SKM-1 (cell line): Measurements from ENCODE around the gene ACOT9.
"Not testable (repeated sequence)": the region's sequence is repeated elsewhere in the genome, so short reads cannot be mapped to it uniquely, and the experiment has no call there.

Experiments
- DNase-seq: peaks from one replicate; lab custom pipeline; 2025; ENCODE audit not compliant: unreplicated experiment; lab: John Stamatoyannopoulos, UW

ACOT9 gene

GRCh38 chrX:23765868-23766267 is 22.8 kb upstream of the ACOT9 start:
- no peak for DNase-seq

GRCh38 chrX:23765449-23765848 is 22.4 kb upstream of the ACOT9 start:
- no peak for DNase-seq

- no peak for DNase-seq
Observed at GRCh38 chrX:23764188-23764984, 21.3 kb upstream of the ACOT9 start.

DNA sequence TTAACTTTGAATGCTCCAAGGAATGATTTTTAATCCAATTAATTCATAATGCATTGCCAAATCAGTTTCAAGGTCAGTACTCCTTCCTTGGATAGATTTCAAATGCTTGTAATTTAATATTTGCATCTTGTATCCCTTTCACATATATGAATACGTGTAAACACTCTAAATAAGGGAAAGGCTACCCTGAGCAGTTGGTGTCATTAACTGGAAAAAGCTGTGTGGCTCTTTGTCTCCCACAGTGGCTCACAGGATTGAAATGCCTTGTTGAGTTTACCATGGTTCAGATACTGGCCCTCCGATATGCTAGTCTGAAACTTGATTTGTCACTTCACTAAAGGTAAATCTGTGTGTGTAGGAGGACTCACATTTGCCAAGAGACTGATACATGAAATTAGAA is 16.7 kb upstream of the ACOT9 start:
- DNase-seq = no peak

- DNase-seq = peak; percentile 38
Observed at GRCh38 chrX:23756165-23756564, 13.1 kb upstream of the ACOT9 start.

- DNase-seq = no peak
Observed at GRCh38 chrX:23754664-23755063, 11.6 kb upstream of the ACOT9 start.

GRCh38 chrX:23752740-23753415 is 9.8 kb upstream of the ACOT9 start:
- no peak for DNase-seq

DNA sequence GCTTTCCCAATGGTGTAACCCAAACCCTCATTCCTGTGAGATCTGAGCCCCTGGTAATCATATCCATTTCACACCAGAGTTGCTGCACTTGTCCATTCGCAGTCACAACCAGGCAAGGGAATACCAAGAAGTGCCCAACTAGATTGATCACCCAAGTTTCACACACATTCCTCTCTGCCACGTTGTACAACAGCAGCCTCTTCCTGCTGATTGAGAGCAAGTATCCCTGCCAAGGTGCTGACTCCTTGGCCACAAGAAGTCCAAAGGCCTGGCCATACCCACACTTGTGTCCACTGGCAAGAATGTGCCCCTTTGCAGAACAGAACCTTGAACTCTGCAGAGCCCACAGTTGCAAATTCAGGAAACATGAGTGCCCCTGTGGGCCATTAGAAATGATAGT is 6.5 kb upstream of the ACOT9 start:
- DNase-seq = no peak

- DNase-seq = no peak
Observed at GRCh38 chrX:23749129-23749528, 6.1 kb upstream of the ACOT9 start.

- DNase-seq = no peak
Observed at GRCh38 chrX:23745786-23746185, 2.7 kb upstream of the ACOT9 start.

DNA sequence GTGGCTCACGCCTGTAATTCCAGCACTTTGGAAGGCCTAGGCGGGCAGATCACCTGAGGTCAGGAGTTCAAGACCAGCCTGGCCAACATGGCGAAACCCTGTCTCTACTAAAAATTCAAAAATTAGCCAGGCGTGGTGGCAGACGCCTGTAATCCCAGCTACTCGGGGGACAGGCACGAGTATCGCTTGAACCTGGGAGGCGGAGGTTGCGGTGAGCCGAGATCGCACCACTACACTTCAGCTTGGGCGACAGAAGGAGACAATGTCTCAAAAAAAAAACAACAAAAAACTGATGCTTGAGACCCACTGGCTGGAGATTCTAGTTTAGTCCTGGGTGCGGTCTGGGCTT is 521 bp upstream of the ACOT9 start:
- DNase-seq = not testable (repeated sequence)

GRCh38 chrX:23742174-23742696 is 841 bp downstream of the ACOT9 start:
- no peak for DNase-seq

GRCh38 chrX:23737413-23737812 is 5.7 kb downstream of the ACOT9 start:
- no peak for DNase-seq

GRCh38 chrX:23736030-23736429 is 7.0 kb downstream of the ACOT9 start:
- no peak for DNase-seq

DNA sequence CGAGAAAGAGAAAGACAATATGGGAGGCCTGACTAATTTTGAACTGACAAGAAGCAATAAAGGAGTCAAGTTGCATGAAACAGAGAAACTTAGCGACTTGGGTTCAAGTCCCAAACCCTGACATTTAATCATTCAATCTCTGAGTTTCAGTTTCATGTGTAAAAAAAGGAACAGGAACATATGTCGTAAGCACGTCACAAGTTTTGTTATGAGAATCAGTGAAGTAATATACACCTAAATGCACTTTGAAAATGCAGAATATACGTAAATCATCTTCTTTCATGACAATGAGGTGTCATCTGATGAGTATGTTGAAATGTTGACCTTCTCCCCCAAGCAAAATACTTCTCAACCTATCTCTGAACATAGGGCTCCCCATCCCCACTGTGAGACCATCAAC is 10.4 kb downstream of the ACOT9 start:
- no peak for DNase-seq

DNA sequence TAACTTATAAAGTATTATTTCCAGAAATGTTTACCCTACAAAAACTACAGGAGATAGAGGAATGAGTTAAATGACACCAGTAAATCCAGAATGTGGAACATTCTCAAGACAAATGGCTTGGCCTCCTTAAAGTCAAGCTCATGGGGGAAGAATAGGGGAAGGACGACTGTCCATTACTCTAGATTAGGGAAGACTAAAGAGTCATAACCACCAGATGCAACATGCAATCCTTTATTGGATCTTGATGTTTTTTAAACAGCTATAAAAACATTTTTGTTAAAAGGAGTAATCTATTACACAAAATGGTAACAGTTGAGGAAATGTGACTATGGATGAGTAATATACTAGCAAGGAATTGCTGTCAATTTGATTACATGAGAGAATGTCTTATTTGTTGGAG is 11.1 kb downstream of the ACOT9 start:
- DNase-seq = no peak

- DNase-seq = no peak
Observed at GRCh38 chrX:23729214-23729613, 13.9 kb downstream of the ACOT9 start.

DNA sequence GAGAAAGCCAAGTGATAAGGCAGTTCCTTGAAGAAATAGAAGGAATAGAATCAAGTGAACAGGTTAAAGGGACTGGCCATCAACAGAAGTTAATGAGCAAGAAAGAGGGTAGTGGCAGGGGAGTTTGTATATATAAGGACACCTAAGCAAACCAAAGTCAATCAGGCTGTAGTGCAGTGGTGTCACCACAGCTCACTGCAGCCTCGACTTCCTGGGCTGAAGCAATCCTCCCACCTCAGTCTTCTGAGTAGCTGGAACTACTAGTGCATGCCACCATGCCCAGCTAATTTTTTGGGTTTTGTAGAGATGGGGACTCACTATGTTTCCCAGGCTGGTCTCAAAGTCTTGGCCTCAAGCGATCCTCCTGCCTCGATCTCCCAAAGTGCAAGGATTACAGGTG is 15.9 kb downstream of the ACOT9 start:
- no peak for DNase-seq

DNA sequence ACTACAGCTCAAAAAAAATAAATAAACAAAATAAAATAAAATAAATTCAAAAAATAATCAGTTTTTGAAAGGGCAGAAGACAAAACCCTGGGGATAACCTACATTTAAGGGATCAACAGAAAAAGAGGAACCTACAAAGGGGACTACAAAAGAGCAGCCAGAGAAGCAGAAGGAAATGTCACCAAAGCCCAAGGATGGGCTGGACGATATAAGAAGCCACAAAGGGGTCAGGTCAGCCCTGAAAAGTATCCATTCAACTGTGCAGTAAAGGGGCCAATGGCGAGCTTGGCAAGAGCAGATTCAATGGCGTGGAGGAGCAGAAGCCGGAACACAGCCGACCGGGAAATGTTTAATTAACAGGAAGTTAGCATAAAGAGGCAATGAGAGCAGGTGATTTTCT is 16.9 kb downstream of the ACOT9 start:
- peak; percentile 45 for DNase-seq

DNA sequence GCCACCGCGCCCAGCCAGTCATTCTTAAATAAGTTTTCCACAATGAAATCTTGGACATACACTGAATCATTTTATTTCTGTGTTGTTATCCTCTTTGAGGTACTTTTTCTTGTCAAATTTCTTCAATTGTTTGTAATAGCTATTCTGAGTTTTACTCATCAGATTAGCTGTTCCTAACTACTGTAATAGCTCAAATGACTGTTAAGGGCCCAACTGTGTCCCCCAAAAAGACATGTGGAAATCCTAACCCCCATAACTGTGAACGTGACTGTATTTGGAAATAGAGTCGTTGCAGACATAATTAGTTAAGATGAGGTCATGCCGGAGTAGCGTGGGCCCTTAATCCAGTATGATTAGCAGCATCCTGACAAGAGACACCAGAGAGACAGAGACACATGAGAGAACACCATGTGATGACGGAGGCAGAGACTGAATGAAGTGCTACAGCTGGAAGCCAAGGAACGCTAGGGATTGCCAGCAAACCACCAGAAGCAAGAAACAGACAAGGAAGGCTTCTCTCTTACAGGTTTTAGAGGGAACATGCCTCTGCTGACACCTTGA is 22.9 kb downstream of the ACOT9 start:
- DNase-seq = no peak

DNA sequence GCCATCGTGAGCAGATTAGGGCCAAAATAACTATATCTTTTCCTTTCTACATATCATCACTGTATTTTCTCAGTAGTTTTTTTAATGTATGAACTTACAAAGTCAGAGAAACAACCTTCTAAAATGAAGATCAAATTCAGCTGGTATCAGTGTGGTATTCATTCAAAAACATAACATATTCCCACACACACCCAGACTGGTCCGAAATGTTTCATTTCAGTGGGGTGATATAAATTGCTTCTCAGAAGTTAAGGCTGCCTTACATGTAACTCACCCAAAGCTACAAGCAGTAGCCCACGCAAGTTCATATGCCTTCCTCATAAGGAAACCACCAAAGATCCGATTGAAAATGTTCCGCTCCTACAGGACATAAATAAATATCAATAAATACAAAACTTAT is 37.8 kb downstream of the ACOT9 start:
- DNase-seq = no peak

DNA sequence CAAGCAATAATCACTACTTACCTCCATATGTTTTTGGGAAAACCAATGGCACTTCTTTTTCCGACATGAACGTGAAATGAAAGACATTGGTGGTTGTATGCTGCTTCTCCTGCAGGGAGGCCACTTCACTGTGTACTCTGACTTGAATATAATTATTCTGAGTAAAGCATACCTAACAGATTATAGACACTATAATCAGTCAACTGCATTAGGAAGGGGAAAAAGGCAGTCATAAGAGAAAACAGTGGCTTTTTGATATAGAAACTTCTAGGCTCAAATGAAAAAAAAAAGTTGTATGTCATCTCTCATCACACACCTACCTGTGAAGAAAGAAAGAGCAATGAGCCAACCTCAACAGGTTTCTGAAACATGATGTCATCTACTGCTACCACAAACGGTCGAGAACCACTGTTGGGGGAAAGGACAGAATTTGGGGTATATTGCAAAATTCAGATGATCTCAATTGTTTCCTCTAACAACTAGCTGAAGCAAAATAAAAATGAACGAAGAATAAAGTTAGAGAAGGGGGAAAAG is 38.3 kb downstream of the ACOT9 start:
- DNase-seq = no peak
